IMR-90 (cell line): ENCODE results near the gene RAP1GAP2. TPM values are rescaled to one million over a fixed set of nuclear protein-coding genes. Genes with fewer than 3 reads are reported as not detected.

ENCODE experiments used
- ATAC-seq: fragments of 200-7000 bp; cut with Tn5 transposase; 2 replicates; pipeline ENCODE4 v1.9.1; 2020; ENCODE audit warnings: low read depth, mild to moderate bottlenecking, moderate library complexity
- BruUV-seq: library from RNA; stranded (reverse); fragments of 400-500 nt; replicated peaks from 2 replicates; lab custom pipeline; 2021; lab: Mats Ljungman, UMichigan
- CTCF ChIA-PET: fragments of 300-600 bp; formaldehyde crosslinking; extraction: SDS; loops from one replicate; lab custom pipeline; 2021; ENCODE audit warnings: antibody characterized with exemption; lab: Yijun Ruan, JAX
- POLR2A ChIA-PET: fragments of 300-600 bp; sonication (Branson Sonifier 250); formaldehyde crosslinking; loops from one replicate; lab custom pipeline; 2022; ENCODE audit warnings: antibody characterized with exemption; ENCODE audit not compliant: unreplicated experiment; lab: Charles Lee
- DNase-seq: peaks from one replicate; pipeline ENCODE4 v3.0.0; 2013
- H2AFZ ChIP-seq: replicated peaks from 2 replicates; pipeline ENCODE3; 2013; ENCODE audit warnings: low read length, mild to moderate bottlenecking; ENCODE audit not compliant: poor library complexity
- H2AK5ac ChIP-seq: 2 replicates; pipeline ENCODE4 v1.6.1; 2013; ENCODE audit warnings: low read depth, low read length, inconsistent platforms
- H2AK9ac ChIP-seq: replicated peaks from 2 replicates; pipeline ENCODE3; 2013; ENCODE audit warnings: mild to moderate bottlenecking, low read depth, low read length, moderate library complexity; ENCODE audit not compliant: poor library complexity
- H2BK120ac ChIP-seq: 2 replicates; pipeline ENCODE4 v1.6.1; 2013; ENCODE audit warnings: low read depth, low read length, inconsistent platforms
- H2BK15ac ChIP-seq: 3 replicates; pipeline ENCODE4 v1.6.1; 2013; ENCODE audit warnings: low read depth, low read length, inconsistent platforms
- H2BK20ac ChIP-seq: 2 replicates; pipeline ENCODE4 v1.6.1; 2013; ENCODE audit warnings: low read depth, mild to moderate bottlenecking, inconsistent platforms, low read length, moderate library complexity
- H2BK5ac ChIP-seq: 2 replicates; pipeline ENCODE4 v1.6.1; 2013; ENCODE audit warnings: mild to moderate bottlenecking, low read depth, low read length, inconsistent platforms; ENCODE audit not compliant: poor library complexity, severe bottlenecking
- H3K14ac ChIP-seq: replicated peaks from 2 replicates; pipeline ENCODE4 v1.6.1; 2013; ENCODE audit warnings: low read depth, low read length, inconsistent platforms
- H3K18ac ChIP-seq: 2 replicates; pipeline ENCODE4 v1.6.1; 2013; ENCODE audit warnings: low read depth, low read length, control low read depth
- H3K23ac ChIP-seq: 2 replicates; pipeline ENCODE4 v1.6.1; 2013; ENCODE audit warnings: low read depth, low read length, inconsistent platforms
- H3K27ac ChIP-seq: 2 replicates; pipeline ENCODE4 v1.5.1; 2013; ENCODE audit warnings: mild to moderate bottlenecking, control low read depth, low read length; ENCODE audit not compliant: insufficient read depth
- H3K27me3 ChIP-seq: 2 replicates; pipeline ENCODE4 v1.6.1; 2013; ENCODE audit warnings: low read length; ENCODE audit not compliant: control insufficient read depth, insufficient read depth
- H3K36me3 ChIP-seq: 2 replicates; pipeline ENCODE4 v1.6.1; 2013; ENCODE audit warnings: low read length, mixed read lengths; ENCODE audit not compliant: control insufficient read depth, insufficient read depth
- H3K4ac ChIP-seq: 2 replicates; pipeline ENCODE4 v1.6.1; 2013; ENCODE audit warnings: low read depth, low read length, inconsistent platforms
- H3K4me1 ChIP-seq: 2 replicates; pipeline ENCODE4 v1.6.1; 2013; ENCODE audit warnings: low read length, mixed read lengths; ENCODE audit not compliant: control insufficient read depth, insufficient read depth
- H3K4me2 ChIP-seq: 2 replicates; pipeline ENCODE4 v1.6.1; 2013; ENCODE audit warnings: low read depth, mild to moderate bottlenecking, control low read depth, low read length, moderate library complexity
- H3K4me3 ChIP-seq: 2 replicates; pipeline ENCODE4 v1.5.1; 2013; ENCODE audit warnings: low read depth, mild to moderate bottlenecking, control low read depth, low read length, moderate library complexity; ENCODE audit not compliant: insufficient read depth
- H3K56ac ChIP-seq: 2 replicates; pipeline ENCODE4 v1.6.1; 2013; ENCODE audit warnings: low read length, inconsistent platforms; ENCODE audit not compliant: insufficient read depth; ENCODE audit errors: extremely low read depth
- H3K79me1 ChIP-seq, 2 experiments: 2 replicates each; pipeline ENCODE4 v1.6.1; 2013; ENCODE audit warnings: low read length in 2 of 2, inconsistent platforms in 1 of 2, low read depth in 1 of 2
- H3K9ac ChIP-seq: 2 replicates; pipeline ENCODE4 v1.6.1; 2013; ENCODE audit warnings: low read depth, low read length, control low read depth
- H3K9me1 ChIP-seq: 2 replicates; pipeline ENCODE4 v1.6.1; 2013; ENCODE audit warnings: low read length, inconsistent platforms; ENCODE audit not compliant: insufficient read depth
- H3K9me3 ChIP-seq: 2 replicates; pipeline ENCODE4 v1.6.1; 2013; ENCODE audit warnings: low read length; ENCODE audit not compliant: control insufficient read depth, insufficient read depth
- H4K20me1 ChIP-seq: 2 replicates; pipeline ENCODE4 v1.6.1; 2013; ENCODE audit warnings: low read length, inconsistent platforms; ENCODE audit not compliant: insufficient read depth
- H4K5ac ChIP-seq: 2 replicates; pipeline ENCODE4 v1.6.1; 2013; ENCODE audit warnings: mild to moderate bottlenecking, low read depth, low read length, control low read depth
- H4K8ac ChIP-seq, 2 experiments: 2 replicates each; pipeline ENCODE4 v1.6.1; 2013; ENCODE audit warnings: low read depth in 2 of 2, low read length in 2 of 2, control low read depth in 1 of 2, inconsistent platforms in 1 of 2
- H4K91ac ChIP-seq: 2 replicates; pipeline ENCODE4 v1.6.1; 2013; ENCODE audit warnings: low read depth, low read length, inconsistent platforms; ENCODE audit not compliant: insufficient read depth
- BHLHE40 ChIP-seq: fragments of 150-350 bp; IDR thresholded peaks from 2 replicates; pipeline ENCODE4 v1.6.1; 2016; ENCODE audit warnings: mild to moderate bottlenecking, low read depth, low read length
- CEBPB ChIP-seq: IDR thresholded peaks from 2 replicates; pipeline ENCODE4 v1.6.1; 2012; ENCODE audit warnings: low read depth, low read length, improper control_type of control experiment
- CHD1 ChIP-seq: IDR thresholded peaks from 2 replicates; pipeline ENCODE4 v1.6.1; 2012; ENCODE audit warnings: low read depth, low read length, improper control_type of control experiment
- ELK1 ChIP-seq: fragments of 150-350 bp; IDR thresholded peaks from 2 replicates; pipeline ENCODE4 v1.6.1; 2016; ENCODE audit warnings: low read depth, mild to moderate bottlenecking, low read length, moderate library complexity, borderline replicate concordance
- FOS ChIP-seq: fragments of 150-350 bp; IDR thresholded peaks from 2 replicates; pipeline ENCODE4 v1.6.1; 2016; ENCODE audit warnings: low read depth, low read length
- MAFK ChIP-seq: IDR thresholded peaks from 2 replicates; pipeline ENCODE4 v1.6.1; 2012; ENCODE audit warnings: low read depth, low read length, improper control_type of control experiment
- MAZ ChIP-seq: IDR thresholded peaks from 2 replicates; pipeline ENCODE4 v1.6.1; 2012; ENCODE audit warnings: low read depth, mild to moderate bottlenecking, low read length, improper control_type of control experiment, moderate library complexity, borderline replicate concordance
- MXI1 ChIP-seq: IDR thresholded peaks from 2 replicates; pipeline ENCODE4 v1.6.1; 2012; ENCODE audit warnings: low read depth, mild to moderate bottlenecking, low read length, moderate library complexity, borderline replicate concordance
- NFE2L2 ChIP-seq: fragments of 150-350 bp; IDR thresholded peaks from 2 replicates; pipeline ENCODE4 v1.6.1; 2016; ENCODE audit warnings: low read depth, mild to moderate bottlenecking, low read length
- POLR2A ChIP-seq: IDR thresholded peaks from 2 replicates; pipeline ENCODE4 v1.6.1; 2012; ENCODE audit warnings: mild to moderate bottlenecking, low read depth, low read length
- RAD21 ChIP-seq: IDR thresholded peaks from 2 replicates; pipeline ENCODE4 v1.6.1; 2012; ENCODE audit warnings: low read length, improper control_type of control experiment
- RCOR1 ChIP-seq: IDR thresholded peaks from 2 replicates; pipeline ENCODE4 v1.6.1; 2012; ENCODE audit warnings: mild to moderate bottlenecking, low read length, improper control_type of control experiment; ENCODE audit not compliant: insufficient replicate concordance
- RFX5 ChIP-seq: IDR thresholded peaks from 2 replicates; pipeline ENCODE4 v1.8.0; 2012; ENCODE audit warnings: low read depth, mild to moderate bottlenecking, low read length, moderate library complexity
- SMC3 ChIP-seq: fragments of 150-350 bp; IDR thresholded peaks from 2 replicates; pipeline ENCODE4 v1.6.1; 2016; ENCODE audit warnings: low read depth, mild to moderate bottlenecking, antibody characterized with exemption, low read length, moderate library complexity
- WGBS, 2 experiments: methylation state at CpG; one replicate each; pipeline versions ENCODE4 v1.1.5 to v1.1.7; 2013; ENCODE audit warnings: missing lambda C conversion rate in 2 of 2; ENCODE audit not compliant: insufficient read length in 1 of 2; ENCODE audit errors: extremely low coverage in 2 of 2; 5-methylcytosine and 5-hydroxymethylcytosine counted together
- dilution Hi-C: fragments of 300-500 bp; cut with HindIII; formaldehyde crosslinking; loops from one replicate; pipeline ENCODE4 v1.14.3; 2018; ENCODE audit warnings: low sequenced_read_pairs; ENCODE audit not compliant: unreplicated experiment
- in situ Hi-C: fragments of 300-500 bp; cut with MboI; formaldehyde crosslinking; loops from 3 replicates; pipeline ENCODE4 v1.14.3; 2019; ENCODE audit warnings: low sequenced_read_pairs, inconsistent platforms, mixed read lengths
- intact Hi-C: fragments of 100-400 bp; cut with micrococcal nuclease; formaldehyde crosslinking; loops from 2 replicates; pipeline ENCODE4 v1.10.0; 2022
- polyA plus RNA-seq, 3 experiments: library from polyadenylated mRNA; depleted of rRNA; stranded (reverse); fragments of >200 nt; gene quantifications; 2 replicates each; pipeline ENCODE4 v1.2.3, GENCODE V29; 2012; ENCODE audit warnings: low replicate concordance in 1 of 3
- total RNA-seq: library from RNA; depleted of rRNA; stranded (reverse); fragments of >200 nt; gene quantifications from 2 replicates; pipeline ENCODE4 v1.2.3, GENCODE V29; 2012
- TF ChIP-seq, protein P1 (sequence below): conservative IDR thresholded peaks from 2 replicates; pipeline ENCODE4 v1.5.1; 2012; ENCODE audit warnings: mild to moderate bottlenecking, low read depth, low read length, improper control_type of control experiment
- TF ChIP-seq, protein P2 (sequence below): fragments of 150-350 bp; IDR thresholded peaks from 2 replicates; pipeline ENCODE4 v1.6.1; 2017; ENCODE audit warnings: mild to moderate bottlenecking, antibody characterized with exemption, low read length, low read depth

Gene RAP1GAP2
- total and polyA plus RNA-seq, 2 of the 4 experiments (the other 2 are of a cell fraction): 5.7 to 7.5 TPM

GRCh38 chr17:2804912-2805311 is 8.7 kb downstream of the RAP1GAP2 start:
- intact Hi-C loops: no loop called here
- H3K27me3 ChIP-seq: peaks cover 14% of the 10 kb centered on the region; the same call in 1 of the 2 replicates
- no peak overlapping the region for H2BK120ac ChIP-seq
- H2AK5ac ChIP-seq: no peak overlapping the region
- no peak overlapping the region for H3K4me3 ChIP-seq
- H3K36me3 ChIP-seq: no peaks in the 10 kb centered on the region
- no peak overlapping the region for H3K9ac ChIP-seq
- DNase-seq: no peak
- H3K18ac ChIP-seq: no peak overlapping the region
- no peak overlapping the region for H3K4me2 ChIP-seq
- in situ Hi-C loops: no loop called here
- H3K79me1 ChIP-seq: no peaks in the 10 kb centered on the region
- H3K14ac ChIP-seq: no peak overlapping the region
- H3K4ac ChIP-seq: no peak overlapping the region
- H4K20me1 ChIP-seq: no peaks in the 10 kb centered on the region
- no peak overlapping the region for H3K56ac ChIP-seq
- no TSS peak for BruUV-seq
- H3K9me3 ChIP-seq: 0 out of 2 replicates have a peak, but pooled peaks cover 2% of the 10 kb centered on the region
- no peak overlapping the region for H3K27ac ChIP-seq
- no peak for ATAC-seq
- H4K5ac ChIP-seq: no peak overlapping the region
- H2BK20ac ChIP-seq: no peak overlapping the region
- H4K91ac ChIP-seq: no peak overlapping the region
- WGBS, 2 experiments: 57% methylated on average over 1 of the region's 7 CpGs; no CpG with 5 or more reads in 1 of the 2 experiments
- no peak overlapping the region for H2AK9ac ChIP-seq
- no peak overlapping the region for H2AFZ ChIP-seq
- no peak overlapping the region for H3K23ac ChIP-seq
- no peak for TF ChIP-seq FOS
- TF ChIP-seq, protein P1, sequence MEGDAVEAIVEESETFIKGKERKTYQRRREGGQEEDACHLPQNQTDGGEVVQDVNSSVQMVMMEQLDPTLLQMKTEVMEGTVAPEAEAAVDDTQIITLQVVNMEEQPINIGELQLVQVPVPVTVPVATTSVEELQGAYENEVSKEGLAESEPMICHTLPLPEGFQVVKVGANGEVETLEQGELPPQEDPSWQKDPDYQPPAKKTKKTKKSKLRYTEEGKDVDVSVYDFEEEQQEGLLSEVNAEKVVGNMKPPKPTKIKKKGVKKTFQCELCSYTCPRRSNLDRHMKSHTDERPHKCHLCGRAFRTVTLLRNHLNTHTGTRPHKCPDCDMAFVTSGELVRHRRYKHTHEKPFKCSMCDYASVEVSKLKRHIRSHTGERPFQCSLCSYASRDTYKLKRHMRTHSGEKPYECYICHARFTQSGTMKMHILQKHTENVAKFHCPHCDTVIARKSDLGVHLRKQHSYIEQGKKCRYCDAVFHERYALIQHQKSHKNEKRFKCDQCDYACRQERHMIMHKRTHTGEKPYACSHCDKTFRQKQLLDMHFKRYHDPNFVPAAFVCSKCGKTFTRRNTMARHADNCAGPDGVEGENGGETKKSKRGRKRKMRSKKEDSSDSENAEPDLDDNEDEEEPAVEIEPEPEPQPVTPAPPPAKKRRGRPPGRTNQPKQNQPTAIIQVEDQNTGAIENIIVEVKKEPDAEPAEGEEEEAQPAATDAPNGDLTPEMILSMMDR: no peak
- no peak for TF ChIP-seq SMC3
- TF ChIP-seq POLR2A: no peak
- TF ChIP-seq NFE2L2: no peak
- no peak for TF ChIP-seq RCOR1
- no peak for TF ChIP-seq CEBPB
- no peak for TF ChIP-seq MXI1
- TF ChIP-seq RFX5: no peak
- no peak for TF ChIP-seq RAD21
- no peak for TF ChIP-seq MAZ
- no peak for TF ChIP-seq ELK1
- no peak for TF ChIP-seq CHD1
- TF ChIP-seq MAFK: no peak
- TF ChIP-seq, protein P2, sequence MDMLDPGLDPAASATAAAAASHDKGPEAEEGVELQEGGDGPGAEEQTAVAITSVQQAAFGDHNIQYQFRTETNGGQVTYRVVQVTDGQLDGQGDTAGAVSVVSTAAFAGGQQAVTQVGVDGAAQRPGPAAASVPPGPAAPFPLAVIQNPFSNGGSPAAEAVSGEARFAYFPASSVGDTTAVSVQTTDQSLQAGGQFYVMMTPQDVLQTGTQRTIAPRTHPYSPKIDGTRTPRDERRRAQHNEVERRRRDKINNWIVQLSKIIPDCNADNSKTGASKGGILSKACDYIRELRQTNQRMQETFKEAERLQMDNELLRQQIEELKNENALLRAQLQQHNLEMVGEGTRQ: no peak
- TF ChIP-seq BHLHE40: no peak
- POLR2A ChIA-PET: no interaction called here
- CTCF ChIA-PET: no interaction called here
- H4K8ac ChIP-seq: no peak overlapping the region
- dilution Hi-C loops: no loop called here
- no peaks in the 10 kb centered on the region for H3K9me1 ChIP-seq
- no peak overlapping the region for H2BK5ac ChIP-seq
- H3K4me1 ChIP-seq: no peaks in the 10 kb centered on the region
- H2BK15ac ChIP-seq: no peak overlapping the region
